HUDEP-2 (cell line): ENCODE data around the gene TRH.
"Not testable (repeated sequence)": the region's sequence is repeated elsewhere in the genome, so short reads cannot be mapped to it uniquely, and the experiment has no call there.

Source experiments
- DNase-seq, 76 experiments: peaks; one replicate each; lab custom pipeline; 2025; ENCODE audit not compliant: unreplicated experiment in 76 of 76; lab: John Stamatoyannopoulos, UW

Gene TRH

DNA sequence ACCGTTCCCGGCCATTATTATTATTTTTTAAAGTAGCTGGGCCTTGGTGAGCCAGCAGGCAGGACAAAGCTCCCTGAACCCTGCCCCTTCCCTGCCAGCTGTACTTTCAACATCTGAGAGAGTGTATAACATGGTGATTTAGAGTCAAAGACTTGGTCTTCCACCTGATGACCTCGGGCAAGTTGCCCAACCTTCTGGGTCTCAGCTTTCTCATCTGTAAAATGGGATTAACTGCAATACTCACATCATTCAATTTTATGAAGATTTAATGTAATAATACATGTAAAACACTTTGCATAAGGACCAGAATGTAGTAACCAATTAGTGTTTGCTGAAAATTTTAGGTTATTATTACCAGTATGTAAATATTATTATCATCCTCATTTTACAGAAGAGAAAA is 11.9 kb upstream of the TRH start:
- DNase-seq, result no peak

DNA sequence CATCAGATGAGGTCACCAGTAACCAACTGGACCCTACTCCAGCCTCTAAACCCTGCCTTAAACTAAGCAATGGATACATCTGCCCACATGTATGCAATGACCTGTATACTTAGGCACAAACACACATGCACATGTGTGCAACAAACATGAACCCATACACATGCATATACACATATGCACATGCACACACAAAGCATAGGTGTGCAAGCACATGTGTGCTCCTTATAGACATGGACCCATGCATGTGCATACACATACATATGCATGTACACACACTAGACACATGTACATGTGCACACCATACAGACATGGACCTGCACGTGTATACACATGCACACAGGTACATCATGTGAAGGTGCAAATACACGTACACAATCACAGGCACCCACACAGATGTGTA is 8.6 kb upstream of the TRH start:
- no peak for DNase-seq

DNA sequence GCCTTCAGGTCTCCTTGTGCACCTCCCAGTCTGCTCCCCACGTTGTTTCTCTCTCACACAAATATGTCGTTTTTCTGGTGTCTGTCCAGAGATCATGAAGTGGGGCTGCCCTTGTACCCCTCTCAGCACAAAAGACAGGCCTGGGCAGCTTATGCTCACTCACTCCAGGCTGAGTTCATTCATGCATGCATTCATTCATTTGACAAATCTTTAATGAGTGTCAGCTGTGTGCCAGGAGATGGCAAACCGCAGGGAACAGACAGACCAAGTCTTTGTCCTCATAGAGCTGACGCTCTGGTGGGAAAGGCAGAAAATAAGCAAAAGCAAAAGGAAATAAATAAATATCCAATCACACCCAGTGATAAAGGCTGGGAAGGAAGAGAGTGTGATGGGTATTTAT is 7.6 kb upstream of the TRH start:
- no peak for DNase-seq

DNA sequence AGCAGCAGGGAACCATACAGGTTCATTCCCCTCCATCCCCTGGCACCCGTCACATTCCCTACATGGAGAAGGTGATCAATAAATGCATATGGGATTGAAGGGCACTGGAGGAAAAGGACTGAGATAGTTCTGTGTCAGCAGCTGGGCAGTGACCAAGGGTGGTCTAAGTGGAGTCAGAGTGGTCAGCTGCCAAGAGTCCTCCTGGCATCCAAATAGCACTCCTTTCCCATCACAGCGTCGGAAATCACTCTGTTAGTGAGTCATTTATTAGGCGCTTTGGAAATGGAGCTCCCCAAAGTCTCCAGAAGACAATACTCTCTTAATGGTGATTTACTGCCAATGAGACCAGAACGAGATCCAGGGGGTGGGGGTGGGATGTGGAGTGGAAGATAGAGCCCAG is 6.8 kb upstream of the TRH start:
- DNase-seq, result no peak

GRCh38 chr3:129971351-129972052 is 3.0 kb upstream of the TRH start:
- no peak for DNase-seq

DNA sequence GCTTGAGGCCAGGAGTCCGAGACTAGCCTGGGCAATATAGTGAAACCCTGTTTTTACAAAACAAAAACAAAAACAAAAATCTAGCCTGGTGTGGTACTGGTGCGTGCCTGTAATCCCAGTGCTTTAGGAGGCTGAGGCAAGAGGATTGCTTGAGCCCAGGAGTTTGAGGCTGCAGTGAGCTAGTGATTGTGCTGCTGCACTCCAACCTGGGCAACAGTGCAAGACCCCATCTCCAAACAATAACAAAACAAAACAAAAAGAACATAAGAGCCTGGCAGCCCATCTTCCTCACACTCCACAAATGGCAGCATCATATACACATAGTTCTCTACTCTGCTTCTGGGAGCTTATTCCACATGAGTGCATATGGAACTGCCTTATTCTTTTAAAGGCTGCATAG is 2.2 kb upstream of the TRH start:
- DNase-seq, result no peak

GRCh38 chr3:129973853-129974563 is 512 bp upstream of the TRH start:
- no peak for DNase-seq

DNA sequence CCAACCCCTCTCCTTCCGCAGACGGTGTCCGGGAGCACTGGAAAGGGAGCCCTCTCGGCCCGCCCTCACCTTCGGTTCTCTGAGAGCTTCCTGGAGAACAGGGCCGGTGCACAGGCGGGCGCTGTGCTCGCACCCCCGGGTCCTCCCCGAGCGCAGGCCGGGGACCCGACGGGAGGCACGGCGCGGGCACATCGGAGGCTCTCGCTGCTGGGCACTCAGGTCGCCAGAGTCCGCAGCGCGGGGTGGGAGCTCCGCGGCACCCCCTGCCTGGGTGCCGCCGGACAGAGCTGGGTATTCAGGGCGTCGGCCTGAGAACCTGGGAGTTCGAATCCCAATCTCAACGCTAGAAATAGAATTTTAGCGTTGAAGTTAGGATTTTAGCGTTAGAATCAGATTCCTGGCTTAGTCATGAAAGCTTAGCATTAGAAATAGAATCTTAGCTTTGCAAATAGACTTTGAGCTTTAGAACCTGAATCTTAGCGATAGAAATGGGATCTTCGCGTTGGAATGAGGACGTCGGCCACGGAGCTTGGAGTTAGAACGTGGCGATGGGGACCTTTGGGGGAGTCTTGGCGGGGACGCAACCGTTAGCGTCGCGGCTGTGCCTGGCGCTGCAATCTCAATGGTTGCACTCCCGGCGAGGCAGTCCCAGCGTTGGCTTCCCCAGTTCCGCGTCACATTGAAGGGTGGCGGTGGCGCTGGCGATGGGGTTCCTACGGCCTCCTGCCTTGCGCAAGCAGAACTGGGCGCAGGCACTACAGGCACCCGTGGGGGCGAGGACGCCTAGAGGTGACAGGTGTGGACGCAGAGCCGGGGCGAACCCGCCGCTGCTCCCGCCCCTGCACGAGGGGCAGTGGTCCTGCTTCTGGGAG is 549 bp downstream of the TRH start:
- no peak for DNase-seq

- no peak for DNase-seq
Measured at GRCh38 chr3:129975705-129976048, 1.2 kb downstream of the TRH start.

DNA sequence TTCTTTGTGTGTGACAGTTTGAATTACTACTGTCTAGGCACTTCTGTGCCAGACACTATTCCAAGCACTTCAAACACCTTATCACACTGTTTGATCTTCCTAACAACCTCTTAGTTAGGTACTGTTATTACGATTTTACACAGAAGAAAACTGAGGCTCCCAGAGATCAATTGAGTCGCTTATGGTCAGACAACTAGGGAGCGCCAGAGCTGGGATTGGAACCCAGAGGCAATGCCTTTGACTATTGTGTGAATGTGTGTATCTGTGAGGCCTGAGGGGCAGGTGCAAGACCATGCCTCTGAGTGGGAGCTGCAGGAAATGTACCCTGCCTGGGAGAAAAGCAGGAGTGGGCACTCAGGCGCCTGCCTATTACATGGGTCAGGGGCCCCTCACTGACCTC is 1.8 kb downstream of the TRH start:
- no peak for DNase-seq

DNA sequence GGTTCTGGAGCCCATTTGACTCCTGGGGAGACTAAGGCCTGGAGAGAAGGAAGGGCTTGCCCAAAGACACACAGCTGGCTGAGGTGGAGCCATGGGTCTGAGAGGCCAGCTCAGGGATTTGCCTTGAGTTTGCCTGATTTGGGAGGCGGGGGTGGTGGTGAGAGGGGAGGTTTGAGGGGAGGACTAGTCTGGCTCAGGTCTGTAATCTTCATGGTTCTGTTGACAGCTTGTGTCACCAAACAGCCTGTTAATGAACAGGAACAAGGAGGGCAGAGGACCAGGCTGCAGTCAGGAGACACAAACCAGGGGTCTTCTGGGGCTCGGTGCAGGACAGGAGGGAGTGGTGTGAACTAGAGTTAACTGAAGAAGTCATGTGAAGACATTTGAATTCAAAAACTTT is 3.6 kb downstream of the TRH start:
- DNase-seq, result no peak

GRCh38 chr3:129979905-129980304 is 5.4 kb downstream of the TRH start:
- no peak for DNase-seq

DNA sequence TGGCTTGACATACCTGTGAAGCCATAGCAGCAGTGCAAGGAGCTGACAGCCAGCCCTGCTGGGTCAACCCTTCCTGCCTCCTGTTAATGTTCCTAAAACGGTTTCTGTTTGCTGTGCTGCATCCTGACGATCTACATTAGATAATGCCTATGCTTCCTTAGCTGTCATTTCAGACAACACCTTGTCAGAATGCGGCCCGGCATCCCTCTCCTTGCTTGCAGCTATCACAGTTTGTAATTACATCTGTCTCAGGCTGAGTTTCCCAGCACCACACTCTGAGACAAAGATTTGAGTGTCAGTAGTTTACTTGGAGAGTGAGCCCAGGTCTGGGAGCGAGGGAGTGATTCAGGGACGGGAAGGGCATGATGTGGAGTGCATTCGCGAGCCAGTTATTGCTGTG is 9.0 kb downstream of the TRH start:
- DNase-seq, result no peak

- DNase-seq, result peak in 2 of 76 experiments; percentile 3 to 13
Measured at GRCh38 chr3:129984125-129984524, 9.6 kb downstream of the TRH start.

GRCh38 chr3:129985113-129985512 is 10.6 kb downstream of the TRH start:
- DNase-seq, result no peak

GRCh38 chr3:129988429-129988828 is 13.9 kb downstream of the TRH start:
- DNase-seq, result no peak

DNA sequence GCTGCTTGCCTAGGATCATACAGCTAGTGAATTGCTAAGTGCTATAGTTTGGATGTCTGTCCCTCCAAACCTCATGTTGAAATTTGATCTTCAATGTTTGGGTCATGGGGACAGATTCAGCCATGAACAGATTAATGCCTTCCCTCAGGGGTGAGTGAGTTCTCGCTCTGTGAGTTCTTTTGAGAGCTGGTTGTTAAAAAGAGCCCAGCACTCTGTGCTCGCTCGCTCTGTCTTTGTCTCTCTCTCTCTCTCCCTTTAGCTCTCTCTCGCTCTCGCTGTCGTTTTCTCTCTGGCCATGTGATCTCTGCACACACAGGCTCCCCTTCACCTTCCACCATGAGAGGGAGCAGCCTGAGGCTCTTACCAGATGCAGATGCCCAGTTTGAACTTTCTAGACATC is 14.9 kb downstream of the TRH start:
- DNase-seq, result no peak

GRCh38 chr3:129992781-129993180 is 18.3 kb downstream of the TRH start:
- DNase-seq, result no peak

DNA sequence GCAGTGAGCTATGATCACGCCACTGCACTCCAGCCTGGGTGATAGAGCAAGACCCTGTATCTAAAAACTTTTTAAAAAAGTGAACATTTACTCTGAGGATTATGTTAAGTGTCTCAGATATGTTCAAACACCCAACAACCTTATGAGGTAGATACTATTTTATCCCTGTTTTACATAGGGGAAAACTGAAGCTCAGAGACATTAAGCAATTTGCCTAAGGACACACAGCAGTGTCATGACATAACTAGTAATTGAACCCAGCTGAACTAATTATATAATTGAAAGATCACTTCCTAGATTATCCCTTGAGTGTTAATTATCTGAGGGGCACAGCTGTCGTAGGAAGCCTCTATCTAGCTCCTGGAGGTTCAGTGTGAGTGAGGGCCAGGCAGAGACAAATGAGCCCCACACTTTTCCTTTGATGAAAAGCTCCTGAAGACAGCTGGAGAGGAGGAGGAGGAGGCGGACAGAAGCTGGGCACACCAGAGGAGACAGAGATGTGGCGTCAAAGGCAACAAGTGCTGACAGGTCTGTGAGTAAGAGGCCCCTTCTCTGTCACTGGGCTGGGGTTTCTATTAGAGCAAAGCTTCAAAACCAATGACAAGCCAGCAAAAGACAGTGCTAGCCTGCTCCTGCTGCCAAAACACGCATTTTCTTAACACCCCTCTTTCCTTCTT is 20.5 kb downstream of the TRH start:
- no peak for DNase-seq

- DNase-seq, result no peak
Measured at GRCh38 chr3:129996073-129996472, 21.6 kb downstream of the TRH start.

GRCh38 chr3:129999176-129999575 is 24.7 kb downstream of the TRH start:
- DNase-seq, result not testable (repeated sequence)
